ENCODE data around the gene CPA1.

Gene CPA1

DNA sequence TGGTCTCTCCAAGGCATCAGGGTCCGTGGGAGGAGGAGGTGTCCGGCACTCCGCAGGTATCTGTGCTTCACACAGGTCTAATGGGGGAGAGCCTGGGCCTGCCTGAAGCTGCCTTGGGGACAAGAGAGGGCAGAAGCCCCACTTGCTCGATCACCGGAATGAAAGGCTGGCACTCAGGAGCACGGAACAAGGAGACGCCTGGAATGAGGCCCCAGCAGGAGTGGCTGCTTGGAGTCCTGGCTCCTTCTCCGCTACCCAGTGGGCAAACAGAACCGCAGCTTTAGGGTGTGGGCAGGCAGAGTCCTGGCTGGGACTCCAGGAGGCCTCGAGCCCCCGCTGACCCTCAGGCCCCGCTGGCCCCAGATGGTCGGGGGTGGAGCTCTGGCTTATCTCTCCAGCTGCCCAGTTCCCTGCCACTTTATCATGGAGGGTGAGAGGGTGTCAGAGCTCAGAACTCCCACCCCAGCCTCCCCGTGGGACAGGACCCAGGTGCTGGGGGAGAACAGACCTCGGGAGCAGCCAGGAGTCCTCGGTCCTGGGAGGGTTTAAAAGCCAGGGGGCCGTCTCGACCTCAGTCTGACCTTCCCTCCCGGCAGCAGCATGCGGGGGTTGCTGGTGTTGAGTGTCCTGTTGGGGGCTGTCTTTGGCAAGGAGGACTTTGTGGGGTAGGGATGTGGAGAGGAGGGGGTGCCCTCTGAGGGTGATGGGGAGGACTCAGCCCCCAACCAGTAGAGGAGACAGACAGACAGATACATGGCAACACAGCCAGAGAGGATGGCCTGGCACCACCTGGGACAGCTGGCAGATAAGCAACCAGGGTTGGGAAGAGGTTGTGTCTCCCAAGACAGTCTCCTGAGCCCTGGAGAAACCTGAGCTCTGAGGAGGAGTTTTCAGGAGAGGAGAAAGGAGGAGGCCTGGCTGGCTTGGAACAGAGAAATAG lies at the start of gene CPA1:
Gene CPA1 (plus strand): TSS at position 574 of the 940 bp plus-strand sequence. CDS start 27 bp downstream, at position 601.
- no peak for DNase-seq (ENCODE audit: low read depth in 1 of 2, low spot score in 1 of 2)

DNA sequence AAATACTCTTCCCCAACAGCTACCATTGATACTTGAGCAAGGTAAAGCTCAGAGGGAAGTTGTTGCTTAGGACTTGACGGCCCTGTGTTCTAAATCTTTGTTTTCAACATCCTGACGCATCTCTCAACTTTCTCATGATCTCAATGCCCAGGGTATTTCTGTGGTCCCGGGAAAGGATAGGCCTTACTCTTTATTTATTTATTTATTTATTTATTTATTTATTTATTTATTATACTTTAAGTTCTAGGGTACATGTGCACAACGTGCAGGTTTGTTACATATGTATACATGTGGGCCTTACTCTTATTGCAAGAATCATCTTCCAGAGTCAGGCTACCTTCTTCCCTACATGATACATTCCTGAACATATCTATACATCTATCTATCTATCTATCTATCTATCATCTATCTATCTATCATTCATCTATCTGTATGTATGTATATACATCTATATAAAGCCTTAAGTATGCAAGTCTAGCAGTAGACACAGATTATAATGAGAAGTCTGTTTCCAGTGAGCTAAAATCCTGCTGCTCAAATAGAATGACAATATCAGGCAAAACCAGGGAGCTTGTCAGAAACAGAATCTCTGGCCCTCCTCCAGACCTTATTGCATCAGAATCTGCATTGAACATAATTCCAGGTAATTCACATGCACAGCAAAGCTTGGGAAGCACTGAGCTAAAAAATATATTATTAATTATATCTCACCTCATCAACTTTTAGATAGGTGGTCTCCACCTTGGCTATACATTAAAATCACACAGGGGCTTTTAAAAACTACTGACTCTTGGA lies 47.8 kb upstream of the CPA1 start:
- no peak for DNase-seq (ENCODE audit: low read depth in 1 of 2, low spot score in 1 of 2)

DNA sequence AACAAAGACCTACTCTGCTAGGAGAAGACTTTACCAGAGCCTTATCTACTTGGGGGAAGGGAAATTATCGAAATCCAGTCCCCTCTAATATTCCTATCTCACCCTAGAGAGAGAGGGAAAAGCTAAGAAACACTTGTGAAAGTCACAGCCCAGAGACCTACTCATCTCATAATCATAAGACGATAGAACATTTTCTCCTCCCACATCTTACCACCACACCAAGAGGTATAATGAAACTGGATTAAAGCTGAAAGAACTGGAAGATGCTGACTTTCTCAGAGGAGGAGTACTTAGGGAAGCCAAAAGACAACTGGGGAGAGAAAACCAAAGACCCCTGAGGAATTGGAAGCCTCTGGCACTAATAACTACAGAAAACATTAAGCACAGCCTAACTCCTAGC lies 46.5 kb upstream of the CPA1 start:
- no peak for DNase-seq (ENCODE audit: low read depth in 1 of 2, low spot score in 1 of 2)

DNA sequence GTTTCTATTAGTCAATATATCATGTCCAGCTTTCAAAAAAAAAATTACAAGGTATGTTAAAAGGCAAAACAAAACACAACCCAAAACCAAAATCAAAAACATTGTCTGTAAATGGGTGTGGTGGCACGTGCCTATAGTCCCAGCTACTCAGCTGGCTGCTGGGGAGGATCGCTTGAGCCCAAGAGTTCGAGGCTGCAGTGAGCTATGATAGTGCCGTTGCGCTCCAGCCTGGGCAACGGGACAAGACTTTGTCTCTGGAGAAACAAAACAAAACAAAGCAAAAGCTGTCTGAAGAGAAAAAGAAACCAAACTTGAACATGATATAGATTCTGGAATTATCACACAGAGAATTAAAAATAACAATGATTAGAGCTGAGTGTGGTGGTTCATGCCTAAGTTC lies 46.0 kb upstream of the CPA1 start:
- DNase-seq (ENCODE audit: low read depth in 1 of 2, low spot score in 1 of 2): no peak

DNA sequence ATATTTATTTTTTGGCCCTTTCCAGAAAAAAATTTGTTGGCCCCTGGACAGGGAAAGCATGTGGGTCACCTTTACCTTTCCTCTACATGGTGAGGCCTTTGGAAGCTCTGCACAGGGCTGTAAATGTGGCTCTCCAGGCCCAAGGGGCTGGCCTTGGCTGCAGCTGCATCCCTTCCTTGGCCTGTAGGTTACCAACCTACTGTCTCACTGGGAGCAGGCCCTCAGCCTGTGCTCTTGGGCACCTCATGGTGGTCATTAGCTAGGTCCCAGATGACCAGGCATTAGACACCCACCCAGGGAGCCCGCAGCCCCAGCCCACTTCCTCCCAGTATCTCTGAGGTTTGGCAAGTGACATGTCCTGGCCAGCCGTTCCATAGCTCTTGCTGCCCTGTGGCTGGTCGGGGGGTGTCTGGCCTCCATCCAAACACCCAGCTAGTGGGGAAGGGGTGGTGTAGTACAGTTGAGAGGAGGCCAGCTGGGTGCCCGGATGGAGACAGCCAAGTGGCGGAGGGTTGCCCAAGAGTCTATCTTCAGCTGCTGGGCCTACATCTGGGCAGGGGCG lies 42.8 kb upstream of the CPA1 start:
- DNase-seq (ENCODE audit: low read depth in 1 of 2, low spot score in 1 of 2): no peak

DNA sequence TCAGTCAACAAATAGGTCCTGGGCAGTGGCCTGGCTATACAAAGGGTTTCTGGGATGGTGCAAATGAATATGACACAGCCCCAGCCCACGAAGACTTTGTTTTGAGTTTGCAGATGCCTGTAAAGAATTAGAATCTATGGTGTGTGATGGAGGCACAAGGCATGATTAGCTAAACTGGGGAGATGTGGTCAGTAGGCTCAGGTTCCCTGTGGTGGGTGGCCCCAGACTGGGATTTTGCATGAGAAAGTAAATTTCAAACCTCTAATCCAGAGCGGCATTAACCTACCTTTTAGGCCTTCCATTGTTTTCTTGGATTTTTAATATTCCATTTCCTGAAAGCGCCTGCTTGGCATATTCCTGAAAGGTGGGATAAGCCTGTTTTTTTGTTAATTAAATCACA lies 42.1 kb upstream of the CPA1 start:
- no peak for DNase-seq (ENCODE audit: low read depth in 1 of 2, low spot score in 1 of 2)

DNA sequence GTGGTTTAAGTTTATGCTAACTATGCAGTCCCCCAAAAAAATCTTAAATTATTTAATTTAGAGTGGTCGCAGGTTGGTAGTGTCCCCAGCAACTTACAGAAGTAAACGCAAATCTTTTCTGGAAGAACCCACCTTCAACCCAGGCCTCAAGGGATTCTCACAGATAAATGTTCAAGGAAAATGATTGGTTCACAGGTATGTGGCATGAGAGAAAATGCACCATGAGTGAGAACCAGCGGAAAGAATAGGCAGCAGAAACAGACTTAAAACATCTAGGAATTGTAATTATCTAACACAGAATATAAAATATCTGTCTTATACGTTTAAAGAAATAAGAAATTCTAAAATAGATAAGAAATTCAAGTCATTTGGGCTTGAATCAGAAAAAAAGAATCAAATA lies 38.4 kb upstream of the CPA1 start:
- DNase-seq (ENCODE audit: low read depth in 1 of 2, low spot score in 1 of 2): no peak

DNA sequence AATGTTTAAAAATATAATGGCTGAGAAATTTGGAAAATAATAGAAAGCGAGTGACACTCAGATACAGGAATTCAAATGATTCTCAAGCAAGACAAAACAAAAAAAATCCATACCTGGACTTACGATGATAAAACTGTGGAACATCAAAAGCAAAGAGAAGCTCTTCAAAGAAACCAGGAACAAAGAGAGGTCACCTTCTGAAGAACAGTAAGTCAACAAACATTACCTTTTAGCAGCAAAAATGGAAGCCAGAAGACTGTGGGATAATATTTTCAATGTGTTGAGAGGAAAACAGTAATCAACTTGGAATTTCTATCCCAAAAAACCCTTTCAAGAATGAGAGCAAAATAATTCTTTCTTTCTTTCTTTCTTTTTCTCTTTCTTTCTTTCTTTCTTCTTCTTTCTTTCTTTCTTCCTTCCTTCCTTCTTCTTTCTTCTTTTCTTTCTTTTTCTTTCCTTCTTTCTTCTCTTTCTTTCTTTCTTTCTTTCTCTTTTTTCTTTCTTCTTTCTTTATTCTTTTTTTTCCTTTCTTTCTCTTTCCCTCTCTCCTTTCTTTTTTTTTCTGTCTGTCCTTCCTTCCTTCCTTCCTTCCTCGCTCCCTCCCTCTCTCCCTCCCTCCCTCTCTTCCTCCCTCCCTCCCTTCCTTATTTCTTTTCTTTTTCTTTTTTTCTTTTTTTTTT lies 37.5 kb upstream of the CPA1 start:
- DNase-seq (ENCODE audit: low read depth in 1 of 2, low spot score in 1 of 2): no peak

DNA sequence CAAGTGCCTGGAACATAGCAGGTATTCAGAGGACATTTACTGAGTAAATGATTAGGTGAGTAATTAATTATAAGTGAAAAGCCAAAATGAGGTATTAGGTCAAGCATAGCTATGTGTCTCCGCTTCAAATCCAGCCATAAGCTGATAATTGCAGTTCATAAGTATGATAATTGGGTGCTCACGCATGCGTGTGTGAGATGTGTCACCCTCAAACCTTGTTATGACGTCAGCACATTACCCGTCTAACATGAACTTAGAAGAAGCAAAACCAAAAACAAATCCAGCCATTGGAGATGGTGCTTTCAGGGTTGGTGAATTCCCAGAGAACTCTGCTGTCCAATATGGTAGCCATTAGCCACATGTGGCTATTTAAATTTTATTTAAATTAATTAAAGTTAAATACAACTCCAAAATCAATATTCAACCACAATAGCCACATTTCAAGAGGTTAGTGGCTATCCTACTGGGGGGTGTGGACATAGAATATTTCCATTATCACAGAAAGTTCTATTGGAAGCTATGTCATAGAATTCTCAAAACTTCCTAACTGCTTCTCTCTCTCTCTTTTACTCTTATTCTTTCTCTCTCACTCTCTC lies 35.9 kb upstream of the CPA1 start, which contains the start of gene CPA5:
Gene CPA5 (plus strand): TSS at position 546 of the 596 bp plus-strand sequence. CDS start 1,670 bp downstream, outside the sequence.
- no peak for DNase-seq (ENCODE audit: low read depth in 1 of 2, low spot score in 1 of 2)

DNA sequence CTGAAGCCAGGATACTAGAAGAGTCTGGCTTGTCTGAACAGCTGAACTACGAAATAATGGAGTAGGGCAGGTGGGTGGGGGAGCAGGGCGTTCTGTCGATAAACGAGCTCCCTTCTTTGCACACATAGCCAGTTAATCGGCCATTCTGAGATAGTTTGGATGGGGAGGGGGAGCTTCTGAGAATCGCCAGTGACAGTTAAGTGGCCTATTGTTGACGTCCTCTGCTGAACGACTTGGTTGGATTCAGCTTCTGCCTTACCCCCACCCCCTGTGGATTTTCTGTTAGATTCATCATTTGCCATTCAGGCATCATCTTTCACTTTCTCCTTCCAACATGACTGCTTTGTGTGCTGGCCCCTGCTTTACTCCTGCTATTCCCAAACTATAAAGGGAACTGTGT lies 35.2 kb upstream of the CPA1 start:
- no peak for DNase-seq (ENCODE audit: low read depth in 1 of 2, low spot score in 1 of 2)

DNA sequence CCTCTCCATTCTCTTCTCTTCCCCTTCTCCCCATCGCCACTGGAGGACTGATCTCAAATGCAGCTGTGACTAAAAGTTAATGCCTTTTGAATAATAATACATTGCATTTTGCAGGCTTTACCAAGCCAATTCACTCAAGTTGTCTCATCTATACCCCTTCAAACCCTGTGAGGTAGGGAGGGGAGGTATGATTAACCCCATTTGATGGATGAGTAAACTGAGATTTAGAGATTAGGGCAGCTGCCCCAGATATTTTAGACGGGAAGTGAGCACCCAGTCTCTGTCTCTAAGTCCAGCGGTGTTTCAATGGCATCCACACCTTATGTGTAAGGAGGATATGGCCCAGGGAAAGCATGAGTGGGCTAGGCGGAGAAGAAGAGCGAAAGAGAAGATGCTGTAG lies 34.6 kb upstream of the CPA1 start:
- no peak for DNase-seq (ENCODE audit: low read depth in 1 of 2, low spot score in 1 of 2)

DNA sequence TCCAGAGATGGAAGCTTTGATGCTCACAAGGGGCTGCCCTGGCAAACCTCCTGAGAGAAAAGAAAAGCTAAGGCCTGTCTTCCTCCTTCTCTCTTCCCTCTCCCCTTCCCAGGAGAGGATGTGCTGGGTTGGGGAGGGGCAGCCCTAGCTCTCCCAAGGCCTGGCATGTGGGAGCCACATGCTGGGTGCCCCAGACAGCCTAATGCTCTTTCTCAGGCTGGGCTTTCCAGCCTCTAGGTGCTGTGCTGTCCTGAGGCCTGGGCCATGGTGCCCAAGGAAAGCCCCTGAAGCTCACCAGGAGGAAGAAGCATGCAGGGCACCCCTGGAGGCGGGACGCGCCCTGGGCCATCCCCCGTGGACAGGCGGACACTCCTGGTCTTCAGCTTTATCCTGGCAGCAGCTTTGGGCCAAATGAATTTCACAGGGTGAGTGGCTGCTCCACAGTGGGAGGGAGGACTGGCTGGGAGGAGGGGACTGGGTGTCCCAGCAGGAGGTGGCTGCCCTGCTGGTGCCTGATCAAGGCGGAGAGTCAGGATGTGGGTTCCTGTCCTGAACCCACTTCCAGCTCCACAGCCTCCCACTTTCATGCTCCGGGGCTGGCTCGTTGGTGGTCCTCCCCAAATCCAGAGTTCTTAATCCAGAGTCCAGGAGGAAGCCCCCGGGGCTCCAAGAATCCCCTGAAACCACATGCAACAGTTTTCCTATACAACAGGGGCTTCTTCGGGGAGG lies 34.0 kb upstream of the CPA1 start:
- DNase-seq (ENCODE audit: low read depth in 1 of 2, low spot score in 1 of 2): no peak

- no peak for DNase-seq (ENCODE audit: low read depth in 1 of 2, low spot score in 1 of 2)
These were observed 33.4 kb upstream of the CPA1 start for GRCh38 chr7:130346941-130347340.

DNA sequence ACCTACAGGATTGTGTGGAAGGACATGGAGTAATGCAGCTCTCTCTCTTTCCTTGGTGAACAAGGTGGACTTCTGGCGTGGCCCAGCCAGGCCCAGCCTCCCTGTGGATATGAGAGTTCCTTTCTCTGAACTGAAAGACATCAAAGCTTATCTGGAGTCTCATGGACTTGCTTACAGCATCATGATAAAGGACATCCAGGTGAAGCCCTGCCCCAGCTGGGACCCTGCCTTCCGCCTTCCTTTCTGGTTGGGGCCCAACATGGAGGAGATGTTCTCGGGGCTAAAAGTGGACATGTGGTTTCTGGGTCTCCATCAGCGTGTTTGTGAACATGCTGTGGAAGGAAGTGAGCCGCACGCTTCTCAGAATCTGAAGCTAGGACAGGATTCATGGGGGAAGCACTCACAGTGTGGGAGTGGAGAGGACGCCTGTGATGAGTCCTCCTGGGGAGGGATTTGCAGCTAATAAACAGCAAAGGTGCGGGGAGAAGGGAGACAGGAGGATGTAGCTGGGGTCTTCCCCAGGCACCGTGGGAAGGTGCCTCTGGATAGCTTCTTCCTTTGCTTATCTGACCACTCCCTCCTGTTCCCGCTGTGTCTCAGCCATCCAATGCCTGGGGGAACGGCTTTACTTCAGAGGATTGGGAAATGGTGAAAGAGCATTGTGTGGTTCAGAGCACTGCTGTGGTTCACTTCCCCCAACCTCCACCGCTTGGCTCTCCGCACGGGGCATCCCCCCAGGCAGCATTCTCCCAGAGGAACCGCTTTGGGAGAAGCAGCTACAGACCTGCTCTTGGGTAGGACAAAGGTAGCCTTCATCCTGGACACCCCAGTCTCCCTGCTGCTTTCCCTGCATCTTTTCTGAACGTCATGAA lies 30.1 kb upstream of the CPA1 start:
- DNase-seq (ENCODE audit: low read depth in 1 of 2, low spot score in 1 of 2): no peak

GRCh38 chr7:130350945-130351790 lies 29.1 kb upstream of the CPA1 start:
- DNase-seq (ENCODE audit: low read depth in 1 of 2, low spot score in 1 of 2): no peak

- DNase-seq (ENCODE audit: low read depth in 1 of 2, low spot score in 1 of 2): no peak
These were observed 28.6 kb upstream of the CPA1 start for GRCh38 chr7:130351791-130352090.

DNA sequence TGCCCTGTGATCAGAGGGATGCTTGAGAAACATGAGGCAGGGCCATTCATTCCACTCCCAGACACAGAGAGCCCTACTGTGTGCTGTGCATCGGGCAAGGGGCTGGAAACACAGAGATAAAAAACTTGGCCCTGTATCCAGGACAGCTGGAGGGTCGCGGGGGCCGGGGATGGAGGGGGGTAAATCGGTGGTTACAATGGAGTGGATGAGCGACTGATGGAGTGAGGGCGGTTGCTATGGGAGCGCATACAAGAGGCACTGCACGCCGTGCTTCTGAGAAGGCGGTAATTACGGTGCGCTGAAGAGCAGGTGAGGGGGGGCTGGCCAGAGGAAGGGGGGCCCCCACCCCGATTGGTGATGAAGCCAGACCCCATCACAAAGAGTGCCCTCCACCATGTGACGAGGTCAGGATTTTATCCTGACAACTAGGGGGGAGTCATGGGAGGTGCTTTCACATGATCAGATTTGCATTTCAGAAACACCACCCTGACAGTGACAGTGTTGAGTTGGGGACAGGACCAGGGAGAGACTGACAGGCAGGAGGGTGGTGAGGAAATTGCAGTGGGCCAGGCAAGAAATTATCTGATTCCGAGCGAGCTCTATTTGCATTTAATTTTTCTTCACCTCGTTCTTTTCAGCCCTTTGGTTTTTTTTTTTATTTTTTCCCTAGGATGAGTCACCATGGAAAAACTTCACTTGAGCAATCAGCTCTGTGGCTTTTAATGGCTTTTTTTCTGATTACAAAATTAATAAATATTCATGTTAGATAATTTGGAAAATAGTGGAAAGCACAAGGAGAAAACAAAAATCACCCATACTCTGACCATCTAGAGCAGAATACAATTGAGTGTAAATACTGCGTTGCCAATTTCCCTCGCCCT lies 27.9 kb upstream of the CPA1 start:
- no peak for DNase-seq (ENCODE audit: low read depth in 1 of 2, low spot score in 1 of 2)

All from activated CD4-positive, alpha-beta T cell treated with anti-CD3 and anti-CD28 coated beads, Interleukin-2, amount 50 U/mL, for 24 hours (primary cell).